NCI-H2081 (cell line): ENCODE data around the gene TPRN.
A peak's percentile ranks its signal among the peaks of the same experiment; 100 is the strongest.

Source experiments
- DNase-seq, 2 experiments: peaks; one replicate each; lab custom pipeline; 2025; lab: John Stamatoyannopoulos, UW

TPRN gene

GRCh38 chr9:137206602-137207001, 6.1 kb upstream of the TPRN start:
- DNase-seq, result no peak

GRCh38 chr9:137205126-137206069, 4.9 kb upstream of the TPRN start, which contains the start of the genes NDOR1 and TMEM203:
TSS of gene NDOR1 (plus strand) at chr9:137205700. CDS start at chr9:137205778, 78 bp downstream.
TSS of gene TMEM203 (minus strand) at chr9:137205648. CDS start at chr9:137205414, 234 bp downstream.
- DNase-seq, result peak; percentile 82 to 85

- DNase-seq, result no peak
Measured at GRCh38 chr9:137204731-137205125, 4.2 kb upstream of the TPRN start.

GRCh38 chr9:137202966-137203365, 2.4 kb upstream of the TPRN start:
- no peak for DNase-seq

GRCh38 chr9:137201205-137201868, 796 bp upstream of the TPRN start:
- no peak for DNase-seq

- no peak for DNase-seq
Measured at GRCh38 chr9:137199411-137200121, 975 bp downstream of the TPRN start.

- DNase-seq, result no peak
Measured at GRCh38 chr9:137198902-137199283, 1.6 kb downstream of the TPRN start.

GRCh38 chr9:137198051-137198901, 2.3 kb downstream of the TPRN start:
- peak in 1 of 2 experiments; percentile 44 for DNase-seq

GRCh38 chr9:137195525-137196220, 4.9 kb downstream of the TPRN start:
- peak; percentile 86 to 93 for DNase-seq

- peak in 1 of 2 experiments; percentile 33 for DNase-seq
Measured at GRCh38 chr9:137194909-137195308, 5.6 kb downstream of the TPRN start.

GRCh38 chr9:137194388-137194787, 6.2 kb downstream of the TPRN start:
- DNase-seq, result no peak

GRCh38 chr9:137193771-137194170, 6.8 kb downstream of the TPRN start:
- no peak for DNase-seq

- no peak for DNase-seq
Measured at GRCh38 chr9:137192859-137193258, 7.7 kb downstream of the TPRN start.

GRCh38 chr9:137192448-137192780, 8.1 kb downstream of the TPRN start:
- DNase-seq, result no peak

GRCh38 chr9:137191691-137192447, 8.7 kb downstream of the TPRN start:
- DNase-seq, result no peak

- no peak for DNase-seq
Measured at GRCh38 chr9:137191245-137191644, 9.3 kb downstream of the TPRN start.

GRCh38 chr9:137190315-137190856, 10.2 kb downstream of the TPRN start:
- no peak for DNase-seq

- no peak for DNase-seq
Measured at GRCh38 chr9:137189297-137190295, 10.9 kb downstream of the TPRN start.
